Sciatic nerve (tissue), 2 donors: ENCODE data around the gene LEP. TPM values are rescaled to one million over a fixed set of nuclear protein-coding genes. Genes with fewer than 3 reads are reported as not detected.
"Not testable (repeated sequence)": the region's sequence is repeated elsewhere in the genome, so short reads cannot be mapped to it uniquely, and the experiment has no call there.

Experiments
- ATAC-seq: fragments of 200-7000 bp; cut with Tn5 transposase; one replicate; pipeline ENCODE4 v1.9.1; 2020; ENCODE audit warnings: mild to moderate bottlenecking, moderate library complexity
- DNase-seq: peaks from one replicate; pipeline ENCODE4 v3.0.0-alpha.2; 2020; ENCODE audit warnings: low spot score
- intact Hi-C: fragments of 100-400 bp; cut with DNase I; formaldehyde crosslinking; loops from one replicate; pipeline ENCODE4 v1.14.2; 2022
- total RNA-seq: library from RNA; stranded (reverse); fragmentation: NEBNext Ultra II Directional; extraction: Animal tissue kit (Norgen Biotek cat#: 25700); gene quantifications from one replicate; pipeline ENCODE4 v1.2.1, GENCODE V29; 2021
- donor health status: DM: no; HTN: no; CAD: no.
- donor health status: DM: no; HTN: no; CAD: no.

The LEP gene
- total RNA-seq, 1 donor from 2014 or later, result 7.2 TPM

GRCh38 chr7:128235471-128235870 lies 5.6 kb upstream of the LEP start:
- intact Hi-C loops, result no loop called here
- ATAC-seq (peak; percentile 20), DNase-seq (no peak)

- ATAC-seq (no peak), DNase-seq (no peak)
- intact Hi-C loops, result no loop called here
Observed at GRCh38 chr7:128236924-128237586, 4.0 kb upstream of the LEP start.

- DNase-seq, intact Hi-C loops, ATAC-seq: not testable (repeated sequence)
Observed at GRCh38 chr7:128239146-128239545, 1.9 kb upstream of the LEP start.

DNA sequence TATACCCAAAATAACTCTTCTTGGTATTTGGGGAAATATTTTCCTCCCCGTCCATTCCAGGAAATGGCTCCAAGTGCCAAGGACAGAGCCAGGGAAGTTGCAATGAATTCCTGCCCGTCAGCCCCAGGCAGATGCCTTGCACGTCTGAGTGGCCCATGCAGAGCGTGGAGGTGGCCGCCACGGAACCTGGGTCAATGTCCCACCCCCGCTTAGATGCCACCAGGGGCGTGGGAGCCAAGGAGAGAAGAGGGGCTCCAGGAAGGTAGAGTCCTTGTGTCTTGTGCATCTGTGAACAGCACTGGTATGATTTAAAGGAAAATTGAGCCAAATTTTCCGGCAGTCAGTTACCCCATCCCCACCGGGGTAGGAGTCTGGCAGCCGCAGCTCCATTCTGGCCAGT lies 1.6 kb downstream of the LEP start:
- ATAC-seq, result no peak
- intact Hi-C loops, result no loop called here
- DNase-seq, result no peak

DNA sequence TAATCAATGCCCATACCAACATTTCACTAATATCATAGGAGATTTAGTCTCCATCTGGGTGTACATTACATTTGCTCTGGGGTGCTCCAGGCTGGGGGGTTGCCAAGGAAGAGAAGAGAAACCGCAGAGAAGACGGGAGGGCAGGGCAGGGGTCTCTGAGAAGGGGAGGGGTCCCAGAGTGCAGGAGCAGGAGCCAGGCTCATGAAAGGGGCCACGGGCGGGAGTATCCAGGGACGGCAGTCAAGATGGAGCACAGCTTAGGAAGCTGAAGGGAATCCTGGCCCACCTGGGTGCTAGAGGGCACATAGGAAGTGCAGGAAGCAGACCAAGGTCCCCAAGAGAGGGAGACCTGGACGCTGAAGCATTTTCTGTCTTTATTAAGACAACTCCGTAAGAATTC lies 2.2 kb downstream of the LEP start:
- no peak for ATAC-seq
- intact Hi-C loops, result no loop called here
- no peak for DNase-seq

DNA sequence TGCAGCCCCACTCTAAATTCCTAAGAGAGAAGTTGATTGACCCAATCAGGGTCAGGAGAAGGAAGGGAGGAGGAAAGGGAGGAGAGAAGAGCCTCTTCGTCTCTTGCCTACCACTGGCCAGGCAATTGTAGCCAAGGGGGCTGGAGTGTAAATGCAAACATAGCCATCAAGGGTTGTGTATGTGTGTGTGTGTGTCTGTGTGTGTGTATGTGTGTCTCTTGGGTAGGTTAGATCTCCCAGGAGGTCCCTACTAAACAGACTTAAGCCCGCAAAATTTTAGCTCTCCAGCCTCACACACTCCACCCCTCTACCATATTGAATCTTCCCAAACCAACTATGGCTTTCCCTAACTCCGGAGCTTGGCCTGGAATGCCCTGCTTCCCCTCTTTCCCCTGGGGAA lies 3.8 kb downstream of the LEP start:
- ATAC-seq (no peak), DNase-seq (no peak)
- intact Hi-C loops, result no loop called here

DNA sequence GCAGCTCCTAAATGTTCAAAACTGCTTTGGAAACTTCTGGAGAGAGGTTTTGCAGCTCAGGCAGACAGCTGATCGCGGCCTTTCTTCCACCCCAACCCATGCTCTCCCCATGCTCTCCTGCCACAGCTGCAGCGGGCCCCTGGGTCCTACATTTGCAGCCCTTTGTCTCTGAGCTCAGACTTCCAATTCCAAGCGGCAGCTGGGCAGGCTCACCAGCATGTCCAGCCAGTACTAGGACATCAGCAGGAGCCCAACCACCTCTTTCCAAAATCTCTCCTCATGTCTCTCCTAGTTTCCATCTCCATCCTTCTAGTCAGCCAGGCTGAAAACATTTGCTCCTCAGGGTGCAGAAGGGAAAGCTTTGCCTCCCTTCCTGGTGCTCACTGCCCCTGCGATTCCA lies 6.0 kb downstream of the LEP start:
- intact Hi-C loops, result no loop called here
- no peak for DNase-seq
- no peak for ATAC-seq

DNA sequence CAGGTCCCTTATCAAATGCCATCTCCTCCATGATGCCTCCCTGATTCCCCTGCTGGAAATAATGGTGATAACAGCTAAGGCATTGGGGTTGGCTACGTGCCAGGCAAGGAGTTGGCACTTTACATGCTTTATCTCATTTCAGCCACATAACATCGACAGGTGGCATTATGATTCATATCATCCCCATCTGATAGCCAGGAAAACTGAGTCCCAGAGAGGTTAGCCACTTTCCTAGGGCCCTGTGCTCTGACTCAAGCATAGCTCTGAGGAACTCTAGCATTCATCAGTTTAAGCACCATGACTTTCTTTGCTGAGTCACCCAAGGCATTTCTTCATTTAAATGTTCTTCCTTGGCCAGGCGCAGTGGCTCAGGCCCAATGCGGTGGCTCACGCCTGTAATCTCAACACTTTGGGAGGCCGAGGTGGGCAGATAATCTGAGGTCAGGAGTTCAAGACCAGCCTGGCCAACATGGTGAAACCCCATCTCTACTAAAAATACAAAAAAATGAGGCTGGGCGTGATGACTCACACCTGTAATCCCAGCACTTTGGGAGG lies 6.6 kb downstream of the LEP start:
- DNase-seq (no peak), ATAC-seq (no peak)
- intact Hi-C loops, result no loop called here

DNA sequence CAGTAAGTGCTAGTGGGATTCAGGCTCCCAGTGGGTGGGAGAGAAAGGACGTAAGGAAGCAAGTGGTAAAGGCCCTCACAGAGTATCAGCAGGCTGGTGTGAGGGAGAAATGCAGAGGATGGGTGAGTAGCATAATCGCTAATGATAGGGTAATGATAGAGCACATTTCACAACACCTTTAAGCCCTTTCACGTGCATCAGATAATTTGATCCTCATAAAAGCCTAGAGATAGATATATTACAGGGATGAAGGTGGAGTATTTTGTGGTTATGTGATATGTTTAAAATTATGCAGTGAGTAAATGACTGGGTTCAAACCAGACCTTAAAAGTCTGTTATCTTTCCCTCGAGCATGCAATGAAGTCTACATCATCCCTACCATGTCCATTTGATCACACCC lies 10.3 kb downstream of the LEP start:
- intact Hi-C loops, result no loop called here
- ATAC-seq, result no peak
- DNase-seq, result no peak

GRCh38 chr7:128253701-128254100 lies 12.6 kb downstream of the LEP start:
- no peak for DNase-seq
- intact Hi-C loops, result no loop called here
- no peak for ATAC-seq

- intact Hi-C loops, result no loop called here
- ATAC-seq (no peak), DNase-seq (no peak)
Observed at GRCh38 chr7:128254470-128254869, 13.4 kb downstream of the LEP start.

DNA sequence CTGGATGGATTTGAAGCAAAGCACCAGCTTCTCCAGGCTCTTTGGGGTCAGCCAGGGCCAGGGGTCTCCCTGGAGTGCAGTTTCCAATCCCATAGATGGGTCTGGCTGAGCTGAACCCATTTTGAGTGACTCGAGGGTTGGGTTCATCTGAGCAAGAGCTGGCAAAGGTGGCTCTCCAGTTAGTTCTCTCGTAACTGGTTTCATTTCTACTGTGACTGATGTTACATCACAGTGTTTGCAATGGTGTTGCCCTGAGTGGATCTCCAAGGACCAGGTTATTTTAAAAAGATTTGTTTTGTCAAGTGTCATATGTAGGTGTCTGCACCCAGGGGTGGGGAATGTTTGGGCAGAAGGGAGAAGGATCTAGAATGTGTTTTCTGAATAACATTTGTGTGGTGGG lies 14.2 kb downstream of the LEP start:
- ATAC-seq, result no peak
- DNase-seq, result no peak
- intact Hi-C loops, result no loop called here

DNA sequence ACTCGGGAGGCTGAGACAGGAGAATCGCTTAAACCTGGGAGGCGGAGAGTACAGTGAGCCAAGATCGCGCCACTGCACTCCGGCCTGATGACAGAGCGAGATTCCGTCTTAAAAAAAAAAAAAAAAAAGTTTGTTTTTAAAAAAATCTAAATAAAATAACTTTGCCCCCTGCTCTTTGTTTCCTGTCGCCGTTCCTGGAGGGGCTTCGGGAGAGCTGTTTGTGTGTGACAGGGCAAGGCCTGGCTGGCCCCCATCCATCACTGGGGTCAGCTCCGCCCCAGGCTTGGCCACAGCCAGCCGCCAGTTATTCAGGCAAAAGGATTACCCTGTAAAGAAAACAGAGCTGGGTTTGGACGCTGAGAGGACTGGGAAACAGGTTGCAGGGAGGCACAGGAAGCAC lies 16.4 kb downstream of the LEP start:
- peak; percentile 30 for ATAC-seq
- no peak for DNase-seq
- intact Hi-C loops, result no loop called here

DNA sequence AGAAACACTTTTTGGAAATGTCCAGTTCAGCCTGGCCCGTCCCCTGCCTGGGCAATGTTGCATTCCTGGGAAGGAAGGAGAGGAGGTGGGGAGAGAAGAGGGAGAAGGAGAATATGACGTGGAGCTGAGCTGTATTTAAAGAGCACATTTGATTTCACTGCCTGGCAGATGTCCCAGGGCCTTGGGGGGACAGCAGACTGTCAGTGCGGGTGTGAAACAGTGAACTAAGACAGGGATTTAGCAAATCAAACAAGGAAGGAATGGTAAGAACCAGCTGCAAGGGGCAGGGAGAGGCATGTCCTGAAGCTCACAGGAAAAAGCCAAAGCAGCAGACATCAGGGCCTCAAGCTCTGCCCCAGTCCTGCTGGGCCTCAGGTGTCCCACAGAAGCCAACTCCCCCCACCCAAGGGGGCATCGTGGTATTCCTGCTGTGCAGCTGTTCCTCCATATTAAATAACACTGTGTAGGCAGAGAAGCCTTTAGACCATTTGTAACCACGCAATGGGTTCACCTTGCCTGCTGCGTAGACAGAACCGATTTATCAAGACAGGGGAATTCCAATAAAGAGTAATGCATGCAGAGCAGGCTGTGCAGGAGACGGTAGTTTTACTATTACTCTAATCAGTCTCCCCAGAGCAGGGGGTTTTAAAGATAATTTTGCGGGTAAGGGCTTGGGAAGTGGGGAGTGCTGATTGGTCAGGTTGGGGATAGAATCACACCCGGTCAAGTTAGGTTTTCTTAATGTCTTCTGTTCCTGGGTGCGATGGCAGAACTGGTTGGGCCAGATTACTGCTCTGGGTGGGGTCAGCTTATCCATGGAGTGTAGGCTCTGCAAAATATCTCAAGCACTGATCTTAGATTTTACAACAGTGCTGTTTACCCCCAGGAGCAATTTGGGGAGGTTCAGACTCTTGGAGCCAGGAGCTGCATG lies 18.3 kb downstream of the LEP start:
- DNase-seq, result no peak
- no peak for ATAC-seq
- intact Hi-C loops, result no loop called here

DNA sequence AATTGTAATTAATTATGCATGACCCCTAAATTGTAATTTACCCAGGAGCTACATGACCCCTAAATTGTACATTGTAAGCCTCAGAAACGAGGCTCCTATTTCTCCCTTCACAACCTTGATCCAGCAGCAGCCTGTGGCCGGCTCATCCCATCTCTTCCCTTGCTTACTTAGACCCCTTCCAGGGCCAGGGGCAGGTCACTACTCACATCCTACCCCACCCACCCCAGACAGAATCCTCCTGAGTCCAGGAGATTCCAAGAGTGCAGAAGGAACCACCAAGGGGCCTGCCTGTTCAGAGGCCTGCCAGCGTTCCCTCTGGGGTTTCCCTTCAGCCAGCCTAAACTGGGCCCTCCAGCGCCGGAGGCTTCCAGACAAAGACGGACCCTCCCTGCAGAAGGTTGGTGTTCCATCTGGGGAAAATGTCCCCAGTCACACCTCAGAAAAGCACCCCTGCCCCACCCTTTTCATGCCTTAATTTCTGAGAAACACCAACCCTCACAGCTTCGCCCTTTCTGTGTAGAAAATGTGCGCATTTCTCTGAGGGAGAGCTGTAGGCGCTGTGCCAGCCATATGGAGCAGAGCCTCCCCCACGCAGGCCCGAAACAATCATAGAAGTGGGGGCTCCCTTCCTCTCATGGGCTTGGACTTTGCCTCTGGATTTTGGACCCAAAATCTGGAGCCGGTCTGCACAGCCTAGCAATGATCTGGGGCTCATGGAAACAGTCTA lies 19.2 kb downstream of the LEP start:
- DNase-seq, result no peak
- no peak for ATAC-seq
- intact Hi-C loops, result no loop called here

- ATAC-seq, result no peak
- intact Hi-C loops, result no loop called here
- DNase-seq, result no peak
Observed at GRCh38 chr7:128262273-128263028, 21.4 kb downstream of the LEP start.

GRCh38 chr7:128263420-128263819 lies 22.3 kb downstream of the LEP start:
- no peak for DNase-seq
- intact Hi-C loops, result no loop called here
- ATAC-seq, result no peak

- intact Hi-C loops, result no loop called here
- no peak for ATAC-seq
- no peak for DNase-seq
Observed at GRCh38 chr7:128264477-128264876, 23.4 kb downstream of the LEP start.
